Endothelial cell of umbilical vein (primary cell): ENCODE measurements around the gene COQ4. TPM values are rescaled to one million over a fixed set of nuclear protein-coding genes. Genes with fewer than 3 reads are reported as not detected.

Source experiments
- BruUV-seq: library from RNA; stranded (reverse); fragments of 400-500 nt; replicated peaks from 2 replicates; lab custom pipeline; 2021; lab: Mats Ljungman, UMichigan
- CTCF ChIA-PET: fragments of 300-600, 350-600 bp; sonication (Branson Sonifier 250); formaldehyde crosslinking; loops from one replicate; lab custom pipeline; 2021; ENCODE audit warnings: antibody characterized with exemption, inconsistent platforms; lab: Charles Lee
- POLR2A ChIA-PET: fragments of 300-600, 350-600 bp; sonication (Branson Sonifier 250); formaldehyde crosslinking; loops from one replicate; lab custom pipeline; 2021; ENCODE audit warnings: antibody characterized with exemption, inconsistent platforms; lab: Charles Lee
- DNase-seq: peaks from one replicate; pipeline ENCODE4 v3.0.0-alpha.2; 2011; ENCODE audit warnings: low read depth, low spot score
- FAIRE-seq: peaks from 2 replicates; lab custom pipeline; 2011; peaks lifted over from hg19 to GRCh38; lab: Jason Lieb, UNC
- H2AFZ ChIP-seq: 2 replicates; pipeline ENCODE4 v1.6.0; 2012; ENCODE audit warnings: low read depth, low read length, control low read depth, inconsistent platforms
- H3K27ac ChIP-seq: 2 replicates; pipeline ENCODE4 v1.5.1; 2011; ENCODE audit warnings: low read depth, mild to moderate bottlenecking, control low read depth, low read length, moderate library complexity; ENCODE audit not compliant: insufficient read depth
- H3K27me3 ChIP-seq, 2 experiments: 2 replicates each; pipeline versions ENCODE4 v1.6.0 to v1.6.1; 2011; ENCODE audit warnings: low read length in 2 of 2, mixed read lengths in 1 of 2; ENCODE audit not compliant: control insufficient read depth in 2 of 2, insufficient read depth in 2 of 2
- H3K36me3 ChIP-seq, 2 experiments: 2 replicates in 1 of 2; 3 replicates in 1 of 2; pipeline ENCODE4 v1.5.1; 2011; ENCODE audit warnings: low read length in 2 of 2, mild to moderate bottlenecking in 1 of 2, moderate library complexity in 1 of 2; ENCODE audit not compliant: control insufficient read depth in 2 of 2, insufficient read depth in 2 of 2; ENCODE audit errors: extremely low read depth in 1 of 2
- H3K4me1 ChIP-seq: 3 replicates; pipeline ENCODE4 v1.5.1; 2011; ENCODE audit warnings: mild to moderate bottlenecking, low read length; ENCODE audit not compliant: control insufficient read depth, insufficient read depth; ENCODE audit errors: extremely low read depth
- H3K4me2 ChIP-seq: 2 replicates; pipeline ENCODE4 v1.6.1; 2011; ENCODE audit warnings: low read length, control low read depth, mixed read lengths; ENCODE audit not compliant: insufficient read depth
- H3K4me3 ChIP-seq, 3 experiments: fragments of 200-600 bp in 1 of 3; sonication (generic), shearing (Covaris generic) in 1 of 3; replicated peaks in 1 of 3; 2 replicates each; pipeline ENCODE4 v1.5.1; 2011 to 2016; ENCODE audit warnings: control low read depth in 3 of 3, low read length in 3 of 3, mild to moderate bottlenecking in 2 of 3, inconsistent platforms in 1 of 3, low read depth in 1 of 3, moderate library complexity in 1 of 3; ENCODE audit not compliant: insufficient read depth in 1 of 3
- H3K79me2 ChIP-seq: 2 replicates; pipeline ENCODE4 v1.6.0; 2012; ENCODE audit warnings: low read length, inconsistent platforms; ENCODE audit not compliant: control insufficient read depth, insufficient read depth
- H3K9ac ChIP-seq: replicated peaks from 2 replicates; pipeline ENCODE3; 2011; ENCODE audit warnings: low read length, control low read depth; ENCODE audit not compliant: insufficient read depth; ENCODE audit errors: extremely low read depth
- H3K9me1 ChIP-seq: replicated peaks from 3 replicates; pipeline ENCODE4 v1.6.0; 2011; ENCODE audit warnings: mild to moderate bottlenecking, low read length; ENCODE audit not compliant: control insufficient read depth, insufficient read depth; ENCODE audit errors: extremely low read depth
- H3K9me3 ChIP-seq: replicated peaks from 2 replicates; pipeline ENCODE4 v1.5.1; 2012; ENCODE audit warnings: low read length, inconsistent platforms; ENCODE audit not compliant: control insufficient read depth, insufficient read depth
- H4K20me1 ChIP-seq: replicated peaks from 2 replicates; pipeline ENCODE3; 2011; ENCODE audit warnings: mild to moderate bottlenecking, low read length; ENCODE audit not compliant: control insufficient read depth, insufficient read depth; ENCODE audit errors: extremely low read depth
- EZH2 ChIP-seq: IDR thresholded peaks from 2 replicates; pipeline ENCODE4 v1.6.1; 2012; ENCODE audit warnings: borderline replicate concordance, low read depth, mild to moderate bottlenecking, moderate library complexity, low read length, inconsistent platforms; ENCODE audit not compliant: severe bottlenecking
- FOS ChIP-seq: IDR thresholded peaks from 2 replicates; pipeline ENCODE4 v1.6.1; 2011; ENCODE audit warnings: mild to moderate bottlenecking, low read length, moderate library complexity, borderline replicate concordance; ENCODE audit not compliant: insufficient read depth
- GATA2 ChIP-seq: IDR thresholded peaks from 2 replicates; pipeline ENCODE4 v1.7.0; 2011; ENCODE audit warnings: low read depth, mild to moderate bottlenecking, moderate library complexity, mixed read lengths, low read length; ENCODE audit not compliant: insufficient read length, insufficient read depth
- JUN ChIP-seq: IDR thresholded peaks from 2 replicates; pipeline ENCODE4 v1.6.1; 2011; ENCODE audit warnings: borderline replicate concordance, low read depth; ENCODE audit not compliant: insufficient read length, insufficient read depth
- MYC ChIP-seq: IDR thresholded peaks from one replicate; pipeline ENCODE4 v1.6.1; 2011; ENCODE audit warnings: mild to moderate bottlenecking, low read depth, low read length
- POLR2A ChIP-seq: IDR thresholded peaks from 2 replicates; pipeline ENCODE4 v1.6.1; 2012; ENCODE audit warnings: low read depth, mild to moderate bottlenecking, control low read depth, low read length
- POLR2AphosphoS5 ChIP-seq: IDR thresholded peaks from 2 replicates; pipeline ENCODE4 v1.6.1; 2012; ENCODE audit warnings: low read depth, mild to moderate bottlenecking, control low read depth, low read length, moderate library complexity; ENCODE audit not compliant: insufficient read depth
- dilution Hi-C: fragments of 300-500 bp; cut with MboI; formaldehyde crosslinking; loops from one replicate; pipeline ENCODE4 v1.15.0; 2019; ENCODE audit warnings: low sequenced_read_pairs; ENCODE audit not compliant: extremely low pct_ligation_motif_present
- intact Hi-C: fragments of 100-400 bp; cut with micrococcal nuclease; formaldehyde crosslinking; loops from one replicate; pipeline ENCODE4 v1.10.0; 2022
- polyA plus RNA-seq, 4 experiments: library from polyadenylated mRNA; depleted of rRNA in 3 of 4; stranded (reverse) in 3 of 4; unstranded in 1 of 4; fragments of >200 nt; gene quantifications; 2 replicates each; pipeline versions ENCODE4 v1.2.1 to v1.2.3, GENCODE V29; 2011 to 2012; ENCODE audit warnings: missing spikeins in 1 of 4
- total RNA-seq: library from RNA; stranded (reverse); gene quantifications from 2 replicates; pipeline ENCODE4 v1.2.3, GENCODE V29; 2021
- TF ChIP-seq, protein P1 (sequence below): IDR thresholded peaks from 2 replicates; pipeline ENCODE4 v1.6.1; 2011; ENCODE audit not compliant: insufficient read depth, insufficient read length
- TF ChIP-seq, protein P2 (sequence below), 2 donors: IDR thresholded peaks; 1 replicate in 1 of 2; 2 replicates in 1 of 2; pipeline ENCODE4 v1.5.1; 2011; ENCODE audit warnings: low read length in 2 of 2, mild to moderate bottlenecking in 2 of 2, moderate library complexity in 2 of 2, control low read depth in 1 of 2, inconsistent platforms in 1 of 2, low read depth in 1 of 2; ENCODE audit not compliant: insufficient read depth in 1 of 2; ENCODE audit errors: extremely low read depth in 1 of 2

The COQ4 gene
- total and polyA plus RNA-seq, 2 donors (not counting 3 experiments of a cell fraction or from before 2014, with no cell fraction given), result 44.4 to 78.1 TPM

DNA sequence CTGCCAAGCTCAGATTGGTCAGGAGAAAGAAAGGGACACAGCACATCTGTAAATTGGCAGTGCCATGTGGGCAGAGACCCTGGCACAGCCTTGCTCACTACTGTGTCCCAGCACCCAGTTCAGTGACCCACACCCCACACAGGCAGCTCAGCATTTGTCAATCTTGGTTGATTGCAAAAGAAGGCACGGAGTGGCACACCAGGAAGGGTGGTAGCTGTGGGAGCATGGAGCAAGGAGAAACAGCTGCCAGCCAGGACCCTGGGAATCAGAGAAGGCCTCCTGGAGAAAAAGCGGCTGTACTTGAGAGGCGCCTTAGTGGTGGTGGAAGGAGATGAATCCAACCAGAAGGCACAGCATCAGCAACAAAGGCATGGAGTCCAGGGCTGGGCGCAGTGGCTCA lies 21.2 kb downstream of the COQ4 start:
- Histone ChIP-seq H3K4me3 (no peak overlapping the region), H3K27me3 (no peaks in the 10 kb centered on the region), H3K4me1 (peaks cover 7% of the 10 kb centered on the region), H3K79me2 (peaks cover 6% of the 10 kb centered on the region), H3K9ac (no peak overlapping the region), H3K9me3 (no peaks in the 10 kb centered on the region), H3K27ac (no peak overlapping the region), H3K36me3 (peaks cover 2 to 33% of the 10 kb centered on the region in 2 experiments), H4K20me1 (no peaks in the 10 kb centered on the region), H3K9me1 (no peaks in the 10 kb centered on the region), H3K4me2 (no peak overlapping the region), H2AFZ (no peak overlapping the region)
- DNase-seq (no peak), FAIRE-seq (no peak)
- intact Hi-C loops (loop anchor here (5.0 kb wide), 1 partner anchor 162 kb away; no protein-coding TSS in a partner anchor), dilution Hi-C loops (no loop called here)
- POLR2A ChIA-PET, result no interaction called here
- BruUV-seq, result no TSS peak
- TF ChIP-seq POLR2AphosphoS5 (no peak), POLR2A (no peak), GATA2 (no peak), EZH2 (no peak), MYC (no peak), FOS (no peak), JUN (no peak)
- TF ChIP-seq, protein P1, sequence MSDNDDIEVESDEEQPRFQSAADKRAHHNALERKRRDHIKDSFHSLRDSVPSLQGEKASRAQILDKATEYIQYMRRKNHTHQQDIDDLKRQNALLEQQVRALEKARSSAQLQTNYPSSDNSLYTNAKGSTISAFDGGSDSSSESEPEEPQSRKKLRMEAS, result no peak
- TF ChIP-seq, protein P2, sequence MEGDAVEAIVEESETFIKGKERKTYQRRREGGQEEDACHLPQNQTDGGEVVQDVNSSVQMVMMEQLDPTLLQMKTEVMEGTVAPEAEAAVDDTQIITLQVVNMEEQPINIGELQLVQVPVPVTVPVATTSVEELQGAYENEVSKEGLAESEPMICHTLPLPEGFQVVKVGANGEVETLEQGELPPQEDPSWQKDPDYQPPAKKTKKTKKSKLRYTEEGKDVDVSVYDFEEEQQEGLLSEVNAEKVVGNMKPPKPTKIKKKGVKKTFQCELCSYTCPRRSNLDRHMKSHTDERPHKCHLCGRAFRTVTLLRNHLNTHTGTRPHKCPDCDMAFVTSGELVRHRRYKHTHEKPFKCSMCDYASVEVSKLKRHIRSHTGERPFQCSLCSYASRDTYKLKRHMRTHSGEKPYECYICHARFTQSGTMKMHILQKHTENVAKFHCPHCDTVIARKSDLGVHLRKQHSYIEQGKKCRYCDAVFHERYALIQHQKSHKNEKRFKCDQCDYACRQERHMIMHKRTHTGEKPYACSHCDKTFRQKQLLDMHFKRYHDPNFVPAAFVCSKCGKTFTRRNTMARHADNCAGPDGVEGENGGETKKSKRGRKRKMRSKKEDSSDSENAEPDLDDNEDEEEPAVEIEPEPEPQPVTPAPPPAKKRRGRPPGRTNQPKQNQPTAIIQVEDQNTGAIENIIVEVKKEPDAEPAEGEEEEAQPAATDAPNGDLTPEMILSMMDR (IDR thresholded peaks at IDR 0.05; ENCODE audit: extremely low read depth in 1 of 2, insufficient read depth in 1 of 2, low read depth in 1 of 2, low read length in 2 of 2), result no peak
- CTCF ChIA-PET, result interaction anchor here (0.9 kb wide), 1 partner anchor 19 kb away, joined by 3 read pairs; no protein-coding TSS in a partner anchor
